Astrocyte of the spinal cord (primary cell): Measurements from ENCODE around the gene NCF2.
A peak's percentile ranks its signal among the peaks of the same experiment; 100 is the strongest.

Source experiments
- DNase-seq: peaks from one replicate; pipeline ENCODE4 v3.0.0; 2011; ENCODE audit warnings: low read depth, low spot score
- H3K4me3 ChIP-seq: 2 replicates; pipeline ENCODE4 v1.5.1; 2011; ENCODE audit warnings: low read depth, mild to moderate bottlenecking, low read length, moderate library complexity
- CTCF ChIP-seq: IDR thresholded peaks from 2 replicates; pipeline ENCODE4 v1.5.1; 2012; ENCODE audit warnings: low read depth, mild to moderate bottlenecking, low read length, inconsistent platforms
- in situ Hi-C: cut with HindIII; loops from 2 replicates; pipeline ENCODE4 v1.10.0; 2017; ENCODE audit warnings: low sequenced_read_pairs

The NCF2 gene

GRCh38 chr1:183552891-183553290, 37.4 kb downstream of the NCF2 start:
- in situ Hi-C loops: no loop called here
- no peak for DNase-seq
- H3K4me3 ChIP-seq: no peak overlapping the region
- TF ChIP-seq CTCF: no peak

GRCh38 chr1:183552441-183552840, 37.8 kb downstream of the NCF2 start:
- TF ChIP-seq CTCF: no peak
- in situ Hi-C loops: no loop called here
- no peak for DNase-seq
- no peak overlapping the region for H3K4me3 ChIP-seq

- no peak overlapping the region for H3K4me3 ChIP-seq
- in situ Hi-C loops: no loop called here
- TF ChIP-seq CTCF: no peak
- no peak for DNase-seq
Measured at GRCh38 chr1:183551924-183552323, 38.3 kb downstream of the NCF2 start.

- DNase-seq: no peak
- TF ChIP-seq CTCF: no peak
- H3K4me3 ChIP-seq: no peak overlapping the region
- in situ Hi-C loops: no loop called here
Measured at GRCh38 chr1:183550915-183551314, 39.3 kb downstream of the NCF2 start.

- TF ChIP-seq CTCF: no peak
- DNase-seq: no peak
- no peak overlapping the region for H3K4me3 ChIP-seq
- in situ Hi-C loops: no loop called here
Measured at GRCh38 chr1:183548116-183548515, 42.1 kb downstream of the NCF2 start.

GRCh38 chr1:183546427-183546826, 43.8 kb downstream of the NCF2 start:
- no peak overlapping the region for H3K4me3 ChIP-seq
- no peak for TF ChIP-seq CTCF

More at GRCh38 chr1:183546427-183546826, 43.8 kb downstream of the NCF2 start:
- DNase-seq: peak; percentile 33
- in situ Hi-C loops: no loop called here
